Neural crest cell (in vitro differentiated cells): ENCODE measurements around the gene HLA-DQA1. TPM values are rescaled to one million over a fixed set of nuclear protein-coding genes. Genes with fewer than 3 reads are reported as not detected.
"Not testable (repeated sequence)": the region's sequence is repeated elsewhere in the genome, so short reads cannot be mapped to it uniquely, and the experiment has no call there.

Experiments used
- DNase-seq: peaks from one replicate; pipeline ENCODE4 v3.0.0; 2021; ENCODE audit warnings: low read depth, mixed read lengths, low spot score
- H3K27ac Mint-ChIP-seq: one replicate; pipeline ENCODE4 v1.8.0; 2021; ENCODE audit warnings: mild to moderate bottlenecking, mixed read lengths; ENCODE audit not compliant: unreplicated experiment
- H3K27me3 Mint-ChIP-seq: 2 replicates; pipeline ENCODE4 v1.8.0; 2021; ENCODE audit warnings: low read depth, mild to moderate bottlenecking, mixed read lengths
- H3K36me3 Mint-ChIP-seq: 2 replicates; pipeline ENCODE4 v1.8.0; 2021; ENCODE audit warnings: low read depth, mild to moderate bottlenecking, mixed read lengths
- H3K4me1 Mint-ChIP-seq: 2 replicates; pipeline ENCODE4 v1.8.0; 2021; ENCODE audit warnings: mixed read lengths
- H3K4me3 Mint-ChIP-seq: one replicate; pipeline ENCODE4 v1.8.0; 2021; ENCODE audit warnings: mild to moderate bottlenecking, mixed read lengths
- H3K9me3 Mint-ChIP-seq: 2 replicates; pipeline ENCODE4 v1.8.0; 2021; ENCODE audit warnings: mixed read lengths
- total RNA-seq: library from RNA; stranded (reverse); gene quantifications from 2 replicates; pipeline ENCODE4 v1.2.1, GENCODE V29; 2021
- TF ChIP-seq, protein P1 (sequence below): fragments of 200-600 bp; sonication (generic); conservative IDR thresholded peaks from 2 replicates; pipeline ENCODE4 v1.5.0; 2021; ENCODE audit warnings: antibody characterized with exemption, mild to moderate bottlenecking

Gene HLA-DQA1
- total RNA-seq, 1 donor from 2014 or later: not detected

DNA sequence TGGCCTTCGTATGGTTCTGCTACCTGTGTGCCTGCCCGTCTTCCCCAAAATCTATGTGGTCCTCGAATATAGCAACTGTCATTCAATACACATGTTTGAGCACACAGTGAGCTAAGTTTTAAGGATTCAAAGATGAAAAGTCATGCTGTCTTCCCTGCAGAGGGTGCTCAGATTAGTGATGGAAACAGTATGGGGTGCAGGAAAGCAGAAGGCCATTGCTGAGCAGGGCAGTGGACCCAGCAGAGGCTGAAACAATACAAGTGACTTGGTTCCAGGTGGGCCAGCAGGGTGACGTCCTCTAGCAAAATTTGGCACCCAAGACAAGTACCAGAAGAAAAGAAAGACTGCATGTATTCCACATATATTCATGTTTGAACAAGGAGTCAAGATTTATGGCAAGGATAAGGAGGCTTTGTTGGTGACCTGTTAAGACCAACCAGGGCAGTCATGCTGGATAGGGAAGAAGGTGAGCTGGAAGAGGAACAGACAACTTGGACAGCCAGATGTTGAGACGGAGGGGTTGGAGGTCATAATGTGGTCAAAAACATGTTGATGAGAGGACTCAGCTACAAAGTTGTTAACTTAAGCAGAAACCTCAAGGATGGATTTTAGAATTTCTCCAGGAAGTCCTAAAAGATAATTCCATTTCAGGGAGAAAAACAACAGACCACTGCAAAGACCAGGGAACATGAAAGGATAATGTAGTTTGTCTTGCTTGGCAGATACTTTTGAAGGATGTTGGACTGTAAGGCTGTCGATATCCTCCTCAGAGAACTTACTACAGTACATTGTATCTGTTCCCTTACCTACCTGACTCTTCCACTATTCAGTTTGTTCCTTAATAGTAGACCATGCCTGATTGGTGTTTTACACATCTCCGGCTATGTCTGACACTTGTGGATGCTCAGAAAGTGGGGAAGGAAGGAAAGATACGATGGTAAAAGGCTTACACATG lies 2.5 kb downstream of the HLA-DQA1 start:
- Mint-ChIP-seq H3K27me3 (peaks cover 33% of the 10 kb centered on the region), H3K4me1 (no peaks in the 10 kb centered on the region), H3K27ac (peak overlapping the region; percentile 14), H3K36me3 (no peaks in the 10 kb centered on the region), H3K4me3 (no peak overlapping the region), H3K9me3 (no peaks in the 10 kb centered on the region)
- TF ChIP-seq, protein P1, sequence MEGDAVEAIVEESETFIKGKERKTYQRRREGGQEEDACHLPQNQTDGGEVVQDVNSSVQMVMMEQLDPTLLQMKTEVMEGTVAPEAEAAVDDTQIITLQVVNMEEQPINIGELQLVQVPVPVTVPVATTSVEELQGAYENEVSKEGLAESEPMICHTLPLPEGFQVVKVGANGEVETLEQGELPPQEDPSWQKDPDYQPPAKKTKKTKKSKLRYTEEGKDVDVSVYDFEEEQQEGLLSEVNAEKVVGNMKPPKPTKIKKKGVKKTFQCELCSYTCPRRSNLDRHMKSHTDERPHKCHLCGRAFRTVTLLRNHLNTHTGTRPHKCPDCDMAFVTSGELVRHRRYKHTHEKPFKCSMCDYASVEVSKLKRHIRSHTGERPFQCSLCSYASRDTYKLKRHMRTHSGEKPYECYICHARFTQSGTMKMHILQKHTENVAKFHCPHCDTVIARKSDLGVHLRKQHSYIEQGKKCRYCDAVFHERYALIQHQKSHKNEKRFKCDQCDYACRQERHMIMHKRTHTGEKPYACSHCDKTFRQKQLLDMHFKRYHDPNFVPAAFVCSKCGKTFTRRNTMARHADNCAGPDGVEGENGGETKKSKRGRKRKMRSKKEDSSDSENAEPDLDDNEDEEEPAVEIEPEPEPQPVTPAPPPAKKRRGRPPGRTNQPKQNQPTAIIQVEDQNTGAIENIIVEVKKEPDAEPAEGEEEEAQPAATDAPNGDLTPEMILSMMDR: no peak
- DNase-seq: no peak

DNA sequence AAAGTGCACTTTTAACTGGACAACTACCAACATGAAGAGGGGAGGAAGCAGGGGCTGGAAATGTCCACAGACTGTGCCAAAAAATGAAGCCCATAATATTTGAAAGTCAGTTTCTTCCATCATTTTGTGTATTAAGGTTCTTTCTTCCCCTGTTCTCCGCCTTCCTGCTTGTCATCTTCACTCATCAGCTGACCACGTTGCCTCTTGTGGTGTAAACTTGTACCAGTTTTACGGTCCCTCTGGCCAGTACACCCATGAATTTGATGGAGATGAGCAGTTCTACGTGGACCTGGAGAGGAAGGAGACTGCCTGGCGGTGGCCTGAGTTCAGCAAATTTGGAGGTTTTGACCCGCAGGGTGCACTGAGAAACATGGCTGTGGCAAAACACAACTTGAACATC lies 3.9 kb downstream of the HLA-DQA1 start:
- H3K27ac Mint-ChIP-seq: no peak overlapping the region
- TF ChIP-seq, protein P1: no peak
- H3K27me3 Mint-ChIP-seq: peaks cover 25% of the 10 kb centered on the region
- H3K9me3 Mint-ChIP-seq: no peaks in the 10 kb centered on the region
- no peaks in the 10 kb centered on the region for H3K36me3 Mint-ChIP-seq
- DNase-seq: no peak
- H3K4me1 Mint-ChIP-seq: no peaks in the 10 kb centered on the region
- H3K4me3 Mint-ChIP-seq: no peak overlapping the region

DNA sequence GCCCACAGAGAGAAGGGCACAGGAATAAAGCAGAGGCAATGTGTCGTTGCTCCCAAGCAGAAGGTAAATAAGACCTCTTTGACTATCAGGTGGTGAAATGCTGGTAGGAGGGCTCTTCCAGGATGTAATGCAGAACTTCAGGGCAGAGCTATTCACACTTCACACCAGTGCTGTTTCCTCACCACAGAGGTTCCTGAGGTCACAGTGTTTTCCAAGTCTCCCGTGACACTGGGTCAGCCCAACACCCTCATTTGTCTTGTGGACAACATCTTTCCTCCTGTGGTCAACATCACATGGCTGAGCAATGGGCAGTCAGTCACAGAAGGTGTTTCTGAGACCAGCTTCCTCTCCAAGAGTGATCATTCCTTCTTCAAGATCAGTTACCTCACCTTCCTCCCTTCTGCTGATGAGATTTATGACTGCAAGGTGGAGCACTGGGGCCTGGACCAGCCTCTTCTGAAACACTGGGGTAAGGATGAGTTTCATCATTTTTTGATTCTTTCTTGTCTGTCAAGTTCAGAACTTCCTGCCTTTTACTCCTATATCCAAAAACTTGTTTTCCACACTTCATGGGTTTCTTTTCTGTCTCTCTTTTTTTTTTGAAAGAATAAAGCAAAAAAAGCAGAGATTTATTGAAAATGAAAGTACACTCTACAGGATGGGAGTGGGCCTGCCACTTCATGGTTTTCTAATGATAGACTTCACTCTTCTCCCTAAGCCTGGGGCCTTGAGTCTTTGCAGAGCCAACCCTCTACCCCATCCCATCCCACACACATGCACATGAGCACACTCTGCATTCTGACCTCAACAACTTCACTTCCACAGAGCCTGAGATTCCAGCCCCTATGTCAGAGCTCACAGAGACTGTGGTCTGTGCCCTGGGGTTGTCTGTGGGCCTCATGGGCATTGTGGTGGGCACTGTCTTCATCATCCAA lies 4.8 kb downstream of the HLA-DQA1 start:
- not testable (repeated sequence) for H3K36me3 Mint-ChIP-seq, H3K9me3 Mint-ChIP-seq, H3K27ac Mint-ChIP-seq, H3K4me1 Mint-ChIP-seq, H3K4me3 Mint-ChIP-seq, DNase-seq
- H3K27me3 Mint-ChIP-seq: peaks cover 15% of the 10 kb centered on the region

DNA sequence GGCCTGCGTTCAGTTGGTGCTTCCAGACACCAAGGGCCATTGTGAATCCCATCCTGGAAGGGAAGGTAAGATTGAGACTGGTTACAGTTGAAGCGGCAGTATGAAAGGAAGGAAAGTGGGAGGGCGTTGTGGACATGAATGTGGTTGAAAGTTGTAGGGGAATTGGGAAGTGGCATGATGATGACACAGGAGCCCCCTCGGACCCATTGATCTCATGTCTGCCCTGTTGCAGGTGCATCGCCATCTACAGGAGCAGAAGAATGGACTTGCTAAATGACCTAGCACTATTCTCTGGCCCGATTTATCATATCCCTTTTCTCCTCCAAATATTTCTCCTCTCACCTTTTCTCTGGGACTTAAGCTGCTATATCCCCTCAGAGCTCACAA lies 5.5 kb downstream of the HLA-DQA1 start:
- H3K36me3 Mint-ChIP-seq: no peaks in the 10 kb centered on the region
- TF ChIP-seq, protein P1: no peak
- no peaks in the 10 kb centered on the region for H3K4me1 Mint-ChIP-seq
- no peak overlapping the region for H3K27ac Mint-ChIP-seq
- no peak for DNase-seq
- H3K4me3 Mint-ChIP-seq: no peak overlapping the region
- no peaks in the 10 kb centered on the region for H3K9me3 Mint-ChIP-seq
- H3K27me3 Mint-ChIP-seq: peaks cover 12% of the 10 kb centered on the region

DNA sequence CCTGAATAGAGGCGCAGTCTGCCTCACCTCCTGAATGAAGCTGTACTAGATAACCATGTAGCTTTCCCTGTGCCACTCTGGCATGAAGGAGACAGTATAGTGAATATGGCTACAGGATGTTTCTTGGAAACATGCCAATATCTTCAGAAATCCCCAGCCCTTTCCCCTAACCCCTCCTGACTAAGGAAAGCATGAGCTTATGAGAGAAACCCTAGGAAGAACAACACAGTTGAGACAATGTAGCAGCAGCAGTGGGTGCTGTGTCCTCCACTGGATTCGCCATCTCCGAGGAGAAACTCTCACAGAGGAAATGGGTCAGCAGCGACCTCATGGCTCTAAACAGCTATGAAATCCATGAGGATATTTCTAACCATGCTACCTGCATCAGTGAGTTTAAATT lies 6.7 kb downstream of the HLA-DQA1 start:
- TF ChIP-seq, protein P1: no peak
- Mint-ChIP-seq H3K36me3 (no peaks in the 10 kb centered on the region), H3K9me3 (no peaks in the 10 kb centered on the region), H3K4me3 (no peak overlapping the region), H3K27ac (no peak overlapping the region), H3K27me3 (peaks cover 9% of the 10 kb centered on the region), H3K4me1 (no peaks in the 10 kb centered on the region)
- no peak for DNase-seq
